NCI-H1436 treated with DMSO at 0.1 percent for 48 hours (cell line): ENCODE results near the gene PSMC2.

Experiments used
- DNase-seq: peaks from one replicate; lab custom pipeline; 2025; lab: John Stamatoyannopoulos, UW

PSMC2 gene

GRCh38 chr7:103347507-103348267 lies at the start of gene PSMC2:
Gene PSMC2, plus strand, starts transcription at chr7:103347643. Its CDS starts 69 bp downstream, at chr7:103347712.
- peak; percentile 58 for DNase-seq

GRCh38 chr7:103297837-103298179 lies 49.6 kb upstream of the PSMC2 start:
- DNase-seq: no peak

- DNase-seq: no peak
Measured at GRCh38 chr7:103299660-103300059, 47.8 kb upstream of the PSMC2 start.

GRCh38 chr7:103301441-103301840 lies 46.0 kb upstream of the PSMC2 start:
- no peak for DNase-seq

GRCh38 chr7:103307503-103308231 lies 39.8 kb upstream of the PSMC2 start:
- no peak for DNase-seq

- DNase-seq: no peak
Measured at GRCh38 chr7:103314852-103315251, 32.6 kb upstream of the PSMC2 start.

GRCh38 chr7:103316380-103316941 lies 31.0 kb upstream of the PSMC2 start:
- DNase-seq: no peak

GRCh38 chr7:103317009-103317408 lies 30.4 kb upstream of the PSMC2 start:
- no peak for DNase-seq

GRCh38 chr7:103325744-103326143 lies 21.7 kb upstream of the PSMC2 start:
- DNase-seq: no peak

GRCh38 chr7:103336761-103337160 lies 10.7 kb upstream of the PSMC2 start:
- no peak for DNase-seq

- no peak for DNase-seq
Measured at GRCh38 chr7:103338864-103339263, 8.6 kb upstream of the PSMC2 start.

GRCh38 chr7:103341466-103341865 lies 6.0 kb upstream of the PSMC2 start:
- DNase-seq: no peak

- no peak for DNase-seq
Measured at GRCh38 chr7:103343332-103343731, 4.1 kb upstream of the PSMC2 start.

- no peak for DNase-seq
Measured at GRCh38 chr7:103343758-103344452, 3.5 kb upstream of the PSMC2 start.

- DNase-seq: peak; percentile 52
Measured at GRCh38 chr7:103344453-103345149, 2.8 kb upstream of the PSMC2 start, which contains the start of gene DNAJC2. Gene DNAJC2, minus strand, starts transcription at chr7:103344767. Its CDS starts 145 bp downstream, at chr7:103344622.

GRCh38 chr7:103346396-103346795 lies 1.0 kb upstream of the PSMC2 start:
- no peak for DNase-seq

GRCh38 chr7:103348452-103348851 lies 1.0 kb downstream of the PSMC2 start:
- DNase-seq: no peak

- no peak for DNase-seq
Measured at GRCh38 chr7:103348959-103349358, 1.5 kb downstream of the PSMC2 start.

GRCh38 chr7:103349805-103350204 lies 2.4 kb downstream of the PSMC2 start:
- DNase-seq: no peak

- DNase-seq: no peak
Measured at GRCh38 chr7:103369432-103369831, 22.0 kb downstream of the PSMC2 start.

GRCh38 chr7:103373866-103374643 lies 26.6 kb downstream of the PSMC2 start:
- no peak for DNase-seq
